CD4-positive, alpha-beta memory T cell (primary cell): ENCODE data around the gene CCDC186. TPM values are rescaled to one million over a fixed set of nuclear protein-coding genes. Genes with fewer than 3 reads are reported as not detected.

Source experiments
- CTCF ChIA-PET: fragments of 350-600 bp; sonication (Branson Sonifier 250); formaldehyde crosslinking; loops from one replicate; lab custom pipeline; 2021; ENCODE audit warnings: inconsistent platforms; ENCODE audit not compliant: partially characterized antibody; lab: Charles Lee
- POLR2A ChIA-PET: fragments of 350-600 bp; sonication (Branson Sonifier 250); formaldehyde crosslinking; loops from one replicate; lab custom pipeline; 2021; ENCODE audit not compliant: partially characterized antibody; lab: Charles Lee
- DNase-seq, 5 donors: peaks; one replicate each; pipeline versions ENCODE4 v3.0.0 to v3.0.0-alpha.2; 2020 to 2022; ENCODE audit warnings: mixed read lengths in 1 of 5
- H3K27ac ChIP-seq: one replicate; pipeline ENCODE4 v1.7.0; 2013; ENCODE audit warnings: low read depth, low read length
- H3K27me3 ChIP-seq: 2 replicates; pipeline ENCODE4 v1.7.0; 2013; ENCODE audit warnings: mild to moderate bottlenecking, low read length, moderate library complexity; ENCODE audit not compliant: insufficient read depth
- H3K36me3 ChIP-seq: 2 replicates; pipeline ENCODE4 v1.7.0; 2013; ENCODE audit warnings: mild to moderate bottlenecking, low read length, moderate library complexity; ENCODE audit not compliant: insufficient read depth
- H3K4me1 ChIP-seq: 2 replicates; pipeline ENCODE4 v1.7.0; 2013; ENCODE audit warnings: mild to moderate bottlenecking, low read length, moderate library complexity; ENCODE audit not compliant: insufficient read depth
- H3K4me3 ChIP-seq, 2 donors: one replicate each; pipeline ENCODE4 v1.7.0; 2013; ENCODE audit warnings: low read length in 2 of 2, mild to moderate bottlenecking in 1 of 2
- H3K9me3 ChIP-seq, 2 donors: one replicate each; pipeline ENCODE4 v1.7.0; 2013; ENCODE audit warnings: low read length in 2 of 2, control low read depth in 1 of 2; ENCODE audit not compliant: control insufficient read depth in 1 of 2
- H3K27ac Mint-ChIP-seq, 7 donors: one replicate each; pipeline ENCODE4 v1.8.0; 2020 to 2021; ENCODE audit warnings: mixed read lengths in 7 of 7, mild to moderate bottlenecking in 6 of 7, inconsistent platforms in 3 of 7, moderate library complexity in 3 of 7
- H3K27me3 Mint-ChIP-seq, 2 donors: one replicate each; pipeline ENCODE4 v1.8.0; 2020 to 2021; ENCODE audit warnings: mixed read lengths in 2 of 2
- H3K36me3 Mint-ChIP-seq, 2 donors: one replicate each; pipeline ENCODE4 v1.8.0; 2020 to 2021; ENCODE audit warnings: mixed read lengths in 2 of 2, inconsistent platforms in 1 of 2, mild to moderate bottlenecking in 1 of 2
- H3K4me1 Mint-ChIP-seq, 4 donors: one replicate each; pipeline ENCODE4 v1.8.0; 2020 to 2021; ENCODE audit warnings: mixed read lengths in 4 of 4, mild to moderate bottlenecking in 1 of 4
- H3K4me3 Mint-ChIP-seq, 8 donors: one replicate each; pipeline ENCODE4 v1.8.0; 2020 to 2021; ENCODE audit warnings: mixed read lengths in 8 of 8, mild to moderate bottlenecking in 7 of 8, moderate library complexity in 6 of 8, inconsistent platforms in 3 of 8
- H3K9me3 Mint-ChIP-seq, 8 donors: one replicate each; pipeline ENCODE4 v1.8.0; 2020 to 2021; ENCODE audit warnings: mixed read lengths in 8 of 8, mild to moderate bottlenecking in 5 of 8, inconsistent platforms in 3 of 8, moderate library complexity in 1 of 8
- intact Hi-C: fragments of 100-400 bp; cut with micrococcal nuclease; formaldehyde crosslinking; loops from one replicate; pipeline ENCODE4 v1.15.1; 2023
- polyA plus RNA-seq, 2 donors: library from polyadenylated mRNA; unstranded; fragments of 300-500 nt; fragmentation: Illumina TruSeq; gene quantifications; one replicate each; pipeline ENCODE4 v1.2.3, GENCODE V29; 2021
- total RNA-seq, 2 experiments: library from RNA; stranded (reverse); gene quantifications; one replicate each; pipeline ENCODE4 v1.2.3, GENCODE V29; 2021

CCDC186 gene
- total and polyA plus RNA-seq, 4 experiments from 2014 or later: 20.8 to 43.3 (median 31.4) TPM

- Mint-ChIP-seq H3K4me3 (no peak overlapping the region), H3K27me3 (peaks cover 17 to 19% of the 10 kb centered on the region in 2 donors), H3K36me3 (no peaks in the 10 kb centered on the region), H3K4me1 (no peaks in the 10 kb centered on the region), H3K27ac (no peak overlapping the region), H3K9me3 (no peaks in the 10 kb centered on the region)
- intact Hi-C loops: no loop called here
- DNase-seq: no peak
- Histone ChIP-seq H3K9me3 (no peaks in the 10 kb centered on the region), H3K36me3 (no peaks in the 10 kb centered on the region), H3K4me3 (no peak overlapping the region), H3K27ac (no peak overlapping the region), H3K4me1 (no peaks in the 10 kb centered on the region), H3K27me3 (no peaks in the 10 kb centered on the region)
- ChIA-PET CTCF (no interaction called here), POLR2A (no interaction called here)
Observed at GRCh38 chr10:114207349-114207748, 33.3 kb upstream of the CCDC186 start.

- intact Hi-C loops: no loop called here
- H3K4me1 Mint-ChIP-seq: no peaks in the 10 kb centered on the region
- H3K27me3 Mint-ChIP-seq: peaks cover 17 to 19% of the 10 kb centered on the region in 2 donors
- no peaks in the 10 kb centered on the region for H3K4me1 ChIP-seq
- DNase-seq: no peak
- H3K27ac Mint-ChIP-seq: no peak overlapping the region
- POLR2A ChIA-PET: no interaction called here
- H3K9me3 ChIP-seq: no peaks in the 10 kb centered on the region
- no peak overlapping the region for H3K4me3 Mint-ChIP-seq
- no peaks in the 10 kb centered on the region for H3K36me3 Mint-ChIP-seq
- no peaks in the 10 kb centered on the region for H3K27me3 ChIP-seq
- no peaks in the 10 kb centered on the region for H3K9me3 Mint-ChIP-seq
- H3K27ac ChIP-seq: no peak overlapping the region
- H3K36me3 ChIP-seq: no peaks in the 10 kb centered on the region
- no peak overlapping the region for H3K4me3 ChIP-seq
- CTCF ChIA-PET: no interaction called here
Observed at GRCh38 chr10:114206902-114207301, 32.9 kb upstream of the CCDC186 start.

- H3K27me3 ChIP-seq: peaks cover 6% of the 10 kb centered on the region
- no peak overlapping the region for H3K27ac ChIP-seq
- H3K4me1 ChIP-seq: no peaks in the 10 kb centered on the region
- no peaks in the 10 kb centered on the region for H3K9me3 Mint-ChIP-seq
- intact Hi-C loops: no loop called here
- no peak for DNase-seq
- POLR2A ChIA-PET: no interaction called here
- H3K9me3 ChIP-seq: no peaks in the 10 kb centered on the region
- CTCF ChIA-PET: no interaction called here
- no peaks in the 10 kb centered on the region for H3K4me1 Mint-ChIP-seq
- no peak overlapping the region for H3K4me3 Mint-ChIP-seq
- no peak overlapping the region for H3K4me3 ChIP-seq
- no peaks in the 10 kb centered on the region for H3K36me3 Mint-ChIP-seq
- H3K36me3 ChIP-seq: no peaks in the 10 kb centered on the region
- no peak overlapping the region for H3K27ac Mint-ChIP-seq
- H3K27me3 Mint-ChIP-seq: peaks cover 27 to 32% of the 10 kb centered on the region in 2 donors
Observed at GRCh38 chr10:114202812-114203211, 28.8 kb upstream of the CCDC186 start.

GRCh38 chr10:114199239-114199638 lies 25.2 kb upstream of the CCDC186 start:
- Mint-ChIP-seq H3K27ac (no peak overlapping the region), H3K36me3 (no peaks in the 10 kb centered on the region), H3K4me1 (peaks cover 4 to 13% (median 8%) of the 10 kb centered on the region in 4 donors), H3K4me3 (no peak overlapping the region), H3K27me3 (peaks cover 23 to 35% of the 10 kb centered on the region in 2 donors), H3K9me3 (no peaks in the 10 kb centered on the region)
- Histone ChIP-seq H3K4me1 (peaks cover 8% of the 10 kb centered on the region), H3K9me3 (no peaks in the 10 kb centered on the region), H3K27me3 (peaks cover 7% of the 10 kb centered on the region), H3K4me3 (no peak overlapping the region), H3K36me3 (no peaks in the 10 kb centered on the region), H3K27ac (no peak overlapping the region)
- DNase-seq: no peak
- intact Hi-C loops: no loop called here
- ChIA-PET CTCF (no interaction called here), POLR2A (no interaction called here)

- ChIA-PET POLR2A (no interaction called here), CTCF (no interaction called here)
- H3K27me3 ChIP-seq: peaks cover 7% of the 10 kb centered on the region
- peaks cover 13 to 26% of the 10 kb centered on the region in 2 donors for H3K27me3 Mint-ChIP-seq
- no peaks in the 10 kb centered on the region for H3K9me3 ChIP-seq
- H3K9me3 Mint-ChIP-seq: no peaks in the 10 kb centered on the region
- no peak overlapping the region for H3K4me3 ChIP-seq
- H3K36me3 ChIP-seq: no peaks in the 10 kb centered on the region
- H3K27ac ChIP-seq: no peak overlapping the region
- H3K36me3 Mint-ChIP-seq: no peaks in the 10 kb centered on the region
- intact Hi-C loops: no loop called here
- DNase-seq: no peak
- H3K27ac Mint-ChIP-seq: no peak overlapping the region
- no peak overlapping the region for H3K4me3 Mint-ChIP-seq
- peaks cover 8% of the 10 kb centered on the region for H3K4me1 ChIP-seq
- H3K4me1 Mint-ChIP-seq: peaks cover 4 to 13% (median 8%) of the 10 kb centered on the region in 4 donors
Observed at GRCh38 chr10:114195079-114195478, 21.1 kb upstream of the CCDC186 start.

- no peaks in the 10 kb centered on the region for H3K27me3 ChIP-seq
- POLR2A ChIA-PET: interaction anchor here (0.6 kb wide), 1 partner anchor 626 kb away, joined by 3 read pairs; no protein-coding TSS in a partner anchor
- CTCF ChIA-PET: no interaction called here
- intact Hi-C loops: no loop called here
- no peaks in the 10 kb centered on the region for H3K4me1 ChIP-seq
- H3K27ac ChIP-seq: no peak overlapping the region
- Mint-ChIP-seq H3K27ac (no peak overlapping the region), H3K9me3 (no peaks in the 10 kb centered on the region), H3K4me1 (no peaks in the 10 kb centered on the region), H3K4me3 (no peak overlapping the region), H3K36me3 (no peaks in the 10 kb centered on the region), H3K27me3 (peaks cover 0 to 10% of the 10 kb centered on the region in 2 donors)
- H3K9me3 ChIP-seq: no peaks in the 10 kb centered on the region
- no peak for DNase-seq
- no peak overlapping the region for H3K4me3 ChIP-seq
- no peaks in the 10 kb centered on the region for H3K36me3 ChIP-seq
Observed at GRCh38 chr10:114189700-114190099, 15.7 kb upstream of the CCDC186 start.

GRCh38 chr10:114188900-114189299 lies 14.9 kb upstream of the CCDC186 start:
- ChIA-PET POLR2A (interaction anchor here (0.6 kb wide), 1 partner anchor 627 kb away, joined by 3 read pairs; no protein-coding TSS in a partner anchor), CTCF (no interaction called here)
- Histone ChIP-seq H3K9me3 (no peaks in the 10 kb centered on the region), H3K4me3 (no peak overlapping the region), H3K27me3 (no peaks in the 10 kb centered on the region), H3K4me1 (no peaks in the 10 kb centered on the region), H3K36me3 (no peaks in the 10 kb centered on the region), H3K27ac (no peak overlapping the region)
- Mint-ChIP-seq H3K27ac (no peak overlapping the region), H3K9me3 (no peaks in the 10 kb centered on the region), H3K4me3 (no peak overlapping the region), H3K36me3 (no peaks in the 10 kb centered on the region), H3K27me3 (peaks cover 0 to 8% of the 10 kb centered on the region in 2 donors), H3K4me1 (no peaks in the 10 kb centered on the region)
- intact Hi-C loops: no loop called here
- no peak for DNase-seq

- intact Hi-C loops: no loop called here
- DNase-seq: no peak
- CTCF ChIA-PET: no interaction called here
Observed at GRCh38 chr10:114188001-114188400, 14.0 kb upstream of the CCDC186 start.

More at GRCh38 chr10:114188001-114188400, 14.0 kb upstream of the CCDC186 start:
- Mint-ChIP-seq H3K36me3 (no peaks in the 10 kb centered on the region), H3K4me3 (no peak overlapping the region), H3K27me3 (peaks cover 0 to 8% of the 10 kb centered on the region in 2 donors), H3K9me3 (no peaks in the 10 kb centered on the region), H3K4me1 (no peaks in the 10 kb centered on the region), H3K27ac (no peak overlapping the region)
- POLR2A ChIA-PET: no interaction called here
- H3K27me3 ChIP-seq: no peaks in the 10 kb centered on the region
- no peak overlapping the region for H3K4me3 ChIP-seq
- no peaks in the 10 kb centered on the region for H3K4me1 ChIP-seq
- no peaks in the 10 kb centered on the region for H3K36me3 ChIP-seq
- no peak overlapping the region for H3K27ac ChIP-seq
- no peaks in the 10 kb centered on the region for H3K9me3 ChIP-seq
